ENCODE results near the gene LGALS4. TPM values are rescaled to one million over a fixed set of nuclear protein-coding genes. Genes with fewer than 3 reads are reported as not detected.

Gene LGALS4
- total and polyA plus RNA-seq, 2 experiments from 2014 or later = 0.87 TPM; not detected in 1

DNA sequence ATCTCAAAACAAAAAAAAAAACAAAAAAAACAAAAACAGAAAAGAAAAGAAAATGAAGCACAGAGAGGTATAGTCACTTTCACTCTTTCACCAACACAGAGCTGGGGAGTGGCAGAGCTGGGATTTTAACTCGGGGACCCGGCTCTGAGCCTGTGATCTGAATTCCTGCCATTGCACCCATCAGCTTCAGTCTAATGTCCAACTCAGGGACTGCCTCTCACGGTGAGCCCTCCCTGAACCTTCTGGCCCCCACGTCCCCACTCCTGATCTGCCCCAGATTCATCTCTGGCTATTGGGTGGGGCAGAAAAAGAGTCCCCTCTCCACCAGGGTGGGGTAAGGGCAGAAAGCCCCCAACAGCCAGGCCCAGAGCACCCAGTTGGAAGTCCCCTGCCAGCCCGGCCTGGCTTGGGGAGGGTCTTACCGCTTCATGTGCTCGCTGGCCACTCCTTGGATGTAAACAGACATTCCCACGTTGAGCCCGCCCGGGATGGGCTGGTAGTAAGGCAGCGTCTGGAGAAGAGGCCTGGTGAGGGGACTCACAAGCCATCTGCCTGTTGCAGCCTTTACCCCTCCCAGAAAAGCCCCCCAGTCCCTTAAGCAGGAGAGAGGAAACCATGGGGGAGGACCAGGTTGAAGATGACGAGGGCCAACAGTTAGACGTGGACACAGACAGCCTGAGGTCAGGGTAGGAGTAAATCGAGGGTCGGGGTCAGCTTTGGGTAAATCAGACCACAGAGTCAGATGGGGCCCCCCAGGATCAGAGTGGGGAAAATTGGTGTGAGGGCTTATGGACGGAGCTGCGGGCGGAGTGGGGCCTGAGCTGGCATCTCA lies 520 bp downstream of the LGALS4 start:
- no peaks in the 10 kb centered on the region for H3K36me3 ChIP-seq (ENCODE audit: insufficient read depth)
- no peak overlapping the region for H3K4me3 ChIP-seq
- TF ChIP-seq ZNF114 (CRISPR knock-in tag; IDR thresholded peaks at IDR 0.05) = no peak
- TF ChIP-seq POLR2AphosphoS5 (IDR thresholded peaks at IDR 0.05; ENCODE audit: low read depth) = no peak
- no peak for TF ChIP-seq NANOG (IDR thresholded peaks at IDR 0.05; ENCODE audit: borderline replicate concordance)
- no peak for TF ChIP-seq STAT1 (IDR thresholded peaks at IDR 0.05; ENCODE audit: unreplicated experiment)
- TF ChIP-seq EZH2phosphoT487 (IDR thresholded peaks at IDR 0.05; ENCODE audit: unreplicated experiment) = no peak
- no peak for TF ChIP-seq REST (IDR thresholded peaks at IDR 0.05; ENCODE audit: unreplicated experiment)
- TF ChIP-seq EZH2 (IDR thresholded peaks at IDR 0.05; ENCODE audit: low read depth, unreplicated experiment) = no peak
- TF ChIP-seq, protein P1, sequence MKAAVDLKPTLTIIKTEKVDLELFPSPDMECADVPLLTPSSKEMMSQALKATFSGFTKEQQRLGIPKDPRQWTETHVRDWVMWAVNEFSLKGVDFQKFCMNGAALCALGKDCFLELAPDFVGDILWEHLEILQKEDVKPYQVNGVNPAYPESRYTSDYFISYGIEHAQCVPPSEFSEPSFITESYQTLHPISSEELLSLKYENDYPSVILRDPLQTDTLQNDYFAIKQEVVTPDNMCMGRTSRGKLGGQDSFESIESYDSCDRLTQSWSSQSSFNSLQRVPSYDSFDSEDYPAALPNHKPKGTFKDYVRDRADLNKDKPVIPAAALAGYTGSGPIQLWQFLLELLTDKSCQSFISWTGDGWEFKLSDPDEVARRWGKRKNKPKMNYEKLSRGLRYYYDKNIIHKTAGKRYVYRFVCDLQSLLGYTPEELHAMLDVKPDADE (IDR thresholded peaks at IDR 0.05) = no peak
- no peak for TF ChIP-seq ZNF331 (CRISPR knock-in tag; IDR thresholded peaks at IDR 0.05; ENCODE audit: low read depth)
- no peak for TF ChIP-seq CTCF (conservative IDR thresholded peaks at IDR 0.05; ENCODE audit: low read depth in 2 of 2)
- no peak for TF ChIP-seq JUNB (IDR thresholded peaks at IDR 0.05; ENCODE audit: unreplicated experiment)
- TF ChIP-seq, protein P2, sequence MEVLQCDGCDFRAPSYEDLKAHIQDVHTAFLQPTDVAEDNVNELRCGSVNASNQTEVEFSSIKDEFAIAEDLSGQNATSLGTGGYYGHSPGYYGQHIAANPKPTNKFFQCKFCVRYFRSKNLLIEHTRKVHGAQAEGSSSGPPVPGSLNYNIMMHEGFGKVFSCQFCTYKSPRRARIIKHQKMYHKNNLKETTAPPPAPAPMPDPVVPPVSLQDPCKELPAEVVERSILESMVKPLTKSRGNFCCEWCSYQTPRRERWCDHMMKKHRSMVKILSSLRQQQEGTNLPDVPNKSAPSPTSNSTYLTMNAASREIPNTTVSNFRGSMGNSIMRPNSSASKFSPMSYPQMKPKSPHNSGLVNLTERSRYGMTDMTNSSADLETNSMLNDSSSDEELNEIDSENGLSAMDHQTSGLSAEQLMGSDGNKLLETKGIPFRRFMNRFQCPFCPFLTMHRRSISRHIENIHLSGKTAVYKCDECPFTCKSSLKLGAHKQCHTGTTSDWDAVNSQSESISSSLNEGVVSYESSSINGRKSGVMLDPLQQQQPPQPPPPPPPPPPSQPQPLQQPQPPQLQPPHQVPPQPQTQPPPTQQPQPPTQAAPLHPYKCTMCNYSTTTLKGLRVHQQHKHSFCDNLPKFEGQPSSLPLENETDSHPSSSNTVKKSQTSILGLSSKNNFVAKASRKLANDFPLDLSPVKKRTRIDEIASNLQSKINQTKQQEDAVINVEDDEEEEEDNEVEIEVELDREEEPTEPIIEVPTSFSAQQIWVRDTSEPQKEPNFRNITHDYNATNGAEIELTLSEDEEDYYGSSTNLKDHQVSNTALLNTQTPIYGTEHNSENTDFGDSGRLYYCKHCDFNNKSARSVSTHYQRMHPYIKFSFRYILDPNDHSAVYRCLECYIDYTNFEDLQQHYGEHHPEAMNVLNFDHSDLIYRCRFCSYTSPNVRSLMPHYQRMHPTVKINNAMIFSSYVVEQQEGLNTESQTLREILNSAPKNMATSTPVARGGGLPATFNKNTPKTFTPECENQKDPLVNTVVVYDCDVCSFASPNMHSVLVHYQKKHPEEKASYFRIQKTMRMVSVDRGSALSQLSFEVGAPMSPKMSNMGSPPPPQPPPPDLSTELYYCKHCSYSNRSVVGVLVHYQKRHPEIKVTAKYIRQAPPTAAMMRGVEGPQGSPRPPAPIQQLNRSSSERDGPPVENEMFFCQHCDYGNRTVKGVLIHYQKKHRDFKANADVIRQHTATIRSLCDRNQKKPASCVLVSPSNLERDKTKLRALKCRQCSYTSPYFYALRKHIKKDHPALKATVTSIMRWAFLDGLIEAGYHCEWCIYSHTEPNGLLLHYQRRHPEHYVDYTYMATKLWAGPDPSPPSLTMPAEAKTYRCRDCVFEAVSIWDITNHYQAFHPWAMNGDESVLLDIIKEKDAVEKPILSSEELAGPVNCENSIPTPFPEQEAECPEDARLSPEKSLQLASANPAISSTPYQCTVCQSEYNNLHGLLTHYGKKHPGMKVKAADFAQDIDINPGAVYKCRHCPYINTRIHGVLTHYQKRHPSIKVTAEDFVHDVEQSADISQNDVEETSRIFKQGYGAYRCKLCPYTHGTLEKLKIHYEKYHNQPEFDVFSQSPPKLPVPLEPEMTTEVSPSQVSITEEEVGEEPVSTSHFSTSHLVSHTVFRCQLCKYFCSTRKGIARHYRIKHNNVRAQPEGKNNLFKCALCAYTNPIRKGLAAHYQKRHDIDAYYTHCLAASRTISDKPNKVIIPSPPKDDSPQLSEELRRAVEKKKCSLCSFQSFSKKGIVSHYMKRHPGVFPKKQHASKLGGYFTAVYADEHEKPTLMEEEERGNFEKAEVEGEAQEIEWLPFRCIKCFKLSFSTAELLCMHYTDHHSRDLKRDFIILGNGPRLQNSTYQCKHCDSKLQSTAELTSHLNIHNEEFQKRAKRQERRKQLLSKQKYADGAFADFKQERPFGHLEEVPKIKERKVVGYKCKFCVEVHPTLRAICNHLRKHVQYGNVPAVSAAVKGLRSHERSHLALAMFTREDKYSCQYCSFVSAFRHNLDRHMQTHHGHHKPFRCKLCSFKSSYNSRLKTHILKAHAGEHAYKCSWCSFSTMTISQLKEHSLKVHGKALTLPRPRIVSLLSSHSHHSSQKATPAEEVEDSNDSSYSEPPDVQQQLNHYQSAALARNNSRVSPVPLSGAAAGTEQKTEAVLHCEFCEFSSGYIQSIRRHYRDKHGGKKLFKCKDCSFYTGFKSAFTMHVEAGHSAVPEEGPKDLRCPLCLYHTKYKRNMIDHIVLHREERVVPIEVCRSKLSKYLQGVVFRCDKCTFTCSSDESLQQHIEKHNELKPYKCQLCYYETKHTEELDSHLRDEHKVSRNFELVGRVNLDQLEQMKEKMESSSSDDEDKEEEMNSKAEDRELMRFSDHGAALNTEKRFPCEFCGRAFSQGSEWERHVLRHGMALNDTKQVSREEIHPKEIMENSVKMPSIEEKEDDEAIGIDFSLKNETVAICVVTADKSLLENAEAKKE (CRISPR knock-in tag; IDR thresholded peaks at IDR 0.05) = no peak
- TF ChIP-seq CREB1 (CRISPR knock-in tag; IDR thresholded peaks at IDR 0.05; ENCODE audit: low read depth) = no peak
- H3F3A ChIP-seq (replicated peaks; ENCODE audit: low read depth) = no peaks in the 10 kb centered on the region
- H3K27ac Mint-ChIP-seq = no peak overlapping the region
- no peaks in the 10 kb centered on the region; the same call in 2 of the 3 replicates for H3K4me1 Mint-ChIP-seq
- no peak overlapping the region for H3K4me3 Mint-ChIP-seq
- no peaks in the 10 kb centered on the region for H4K20me1 ChIP-seq (replicated peaks; ENCODE audit: insufficient read depth)
- H3K36me3 Mint-ChIP-seq (ENCODE audit: low read depth) = peaks cover 23% of the 10 kb centered on the region
- peaks cover 5% of the 10 kb centered on the region; the same call in 2 of the 3 replicates for H3K9me3 Mint-ChIP-seq
- H3K4me2 ChIP-seq = no peak overlapping the region
- H3K79me2 ChIP-seq (replicated peaks; ENCODE audit: insufficient read depth) = no peaks in the 10 kb centered on the region
- H3K27me3 ChIP-seq (ENCODE audit: insufficient read depth) = no peaks in the 10 kb centered on the region
- H2AFZ ChIP-seq = no peak overlapping the region
- no peaks in the 10 kb centered on the region for H3K9me2 ChIP-seq (ENCODE audit: insufficient read depth)
- H3K27ac ChIP-seq (ENCODE audit: low read depth) = no peak overlapping the region
- H3K4me1 ChIP-seq (ENCODE audit: insufficient read depth) = no peaks in the 10 kb centered on the region
- ATAC-seq (no peak), DNase-seq (ENCODE audit: low spot score) (no peak)
- peaks cover 13% of the 10 kb centered on the region for H3K27me3 Mint-ChIP-seq (ENCODE audit: insufficient read depth, low read depth, poor library complexity)

All from GM23338 (cell line).